NCI-H1092 treated with DMSO at 0.1 percent for 48 hours (cell line): ENCODE measurements around the gene SERGEF.

Experiments used
- DNase-seq: peaks from one replicate; lab custom pipeline; 2025; lab: John Stamatoyannopoulos, UW

SERGEF gene

GRCh38 chr11:17952487-17952886 lies 60.4 kb downstream of the SERGEF start:
- no peak for DNase-seq

GRCh38 chr11:17951685-17952388 lies 61.0 kb downstream of the SERGEF start:
- DNase-seq: no peak

- no peak for DNase-seq
These were observed 62.2 kb downstream of the SERGEF start for GRCh38 chr11:17950644-17951043.

GRCh38 chr11:17948296-17948695 lies 64.6 kb downstream of the SERGEF start:
- no peak for DNase-seq

GRCh38 chr11:17939542-17939941 lies 73.3 kb downstream of the SERGEF start:
- DNase-seq: no peak

GRCh38 chr11:17936790-17937189 lies 76.1 kb downstream of the SERGEF start:
- DNase-seq: no peak

- no peak for DNase-seq
These were observed 78.7 kb downstream of the SERGEF start for GRCh38 chr11:17934194-17934593.

GRCh38 chr11:17933708-17934107 lies 79.1 kb downstream of the SERGEF start:
- no peak for DNase-seq

- no peak for DNase-seq
These were observed 80.4 kb downstream of the SERGEF start for GRCh38 chr11:17932472-17932871.

- no peak for DNase-seq
These were observed 81.3 kb downstream of the SERGEF start for GRCh38 chr11:17931595-17931994.

GRCh38 chr11:17930544-17931125 lies 82.2 kb downstream of the SERGEF start:
- DNase-seq: peak; percentile 10

GRCh38 chr11:17929171-17929570 lies 83.7 kb downstream of the SERGEF start:
- DNase-seq: no peak

- DNase-seq: no peak
These were observed 85.0 kb downstream of the SERGEF start for GRCh38 chr11:17927681-17928343.

GRCh38 chr11:17927041-17927440 lies 85.8 kb downstream of the SERGEF start:
- no peak for DNase-seq

- no peak for DNase-seq
These were observed 88.1 kb downstream of the SERGEF start for GRCh38 chr11:17924713-17925112.

- DNase-seq: no peak
These were observed 89.6 kb downstream of the SERGEF start for GRCh38 chr11:17923217-17923616.

- no peak for DNase-seq
These were observed 90.4 kb downstream of the SERGEF start for GRCh38 chr11:17922416-17922788.

GRCh38 chr11:17921659-17922415 lies 91.0 kb downstream of the SERGEF start:
- DNase-seq: peak; percentile 13

- DNase-seq: no peak
These were observed 94.7 kb downstream of the SERGEF start for GRCh38 chr11:17918049-17918605.

- no peak for DNase-seq
These were observed 95.3 kb downstream of the SERGEF start for GRCh38 chr11:17917556-17917955.

- DNase-seq: no peak
These were observed 97.2 kb downstream of the SERGEF start for GRCh38 chr11:17915500-17916143.

- DNase-seq: no peak
These were observed 97.9 kb downstream of the SERGEF start for GRCh38 chr11:17914957-17915356.
